Measurements from ENCODE around the gene SET.
"Not testable (repeated sequence)": the region's sequence is repeated elsewhere in the genome, so short reads cannot be mapped to it uniquely, and the experiment has no call there.

Gene SET

DNA sequence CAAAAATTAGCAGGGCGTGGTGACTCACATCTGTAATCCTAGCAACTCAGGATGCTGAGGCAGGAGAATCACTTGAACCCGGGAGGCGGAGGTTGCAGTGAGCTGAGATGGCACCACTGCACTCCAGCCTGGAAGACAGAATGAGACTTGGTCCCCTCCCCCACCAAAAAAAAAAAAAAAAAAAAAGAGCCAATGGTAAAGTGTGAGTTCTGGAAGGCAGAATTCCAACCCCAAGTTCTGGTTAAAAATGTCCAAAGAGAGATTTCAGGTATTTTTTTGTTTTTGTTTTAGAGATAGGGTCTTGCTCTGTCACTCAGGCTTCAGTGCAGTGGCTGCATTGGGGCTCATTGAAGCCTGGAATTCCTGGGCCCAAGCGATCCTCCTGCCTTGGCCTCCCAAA, 1.6 kb upstream of the SET start:
- DNase-seq (ENCODE audit: low read depth): no peak

DNA sequence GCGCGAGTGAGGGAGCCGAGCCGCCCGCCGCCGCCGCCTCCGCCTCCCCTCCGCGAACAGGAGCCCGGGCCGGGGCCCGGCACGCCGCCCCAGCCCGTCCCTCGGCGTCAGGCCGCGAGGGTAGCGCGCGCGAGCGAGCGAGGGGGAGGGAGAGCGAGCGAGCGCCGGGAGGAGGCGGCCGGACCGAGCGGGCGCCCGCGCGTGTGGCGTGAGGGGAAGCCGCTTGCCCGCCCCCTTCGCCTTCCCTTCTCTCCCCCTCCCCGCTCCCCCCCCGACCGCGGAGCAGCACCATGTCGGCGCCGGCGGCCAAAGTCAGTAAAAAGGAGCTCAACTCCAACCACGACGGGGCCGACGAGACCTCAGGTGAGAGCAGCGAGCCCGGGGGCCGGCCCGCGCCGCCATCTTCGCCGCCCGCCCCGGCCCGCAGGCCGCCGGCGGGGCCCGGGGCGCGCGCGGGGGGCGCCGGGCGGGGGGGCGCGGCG, 312 bp downstream of the SET start:
- DNase-seq (ENCODE audit: low read depth): no peak

DNA sequence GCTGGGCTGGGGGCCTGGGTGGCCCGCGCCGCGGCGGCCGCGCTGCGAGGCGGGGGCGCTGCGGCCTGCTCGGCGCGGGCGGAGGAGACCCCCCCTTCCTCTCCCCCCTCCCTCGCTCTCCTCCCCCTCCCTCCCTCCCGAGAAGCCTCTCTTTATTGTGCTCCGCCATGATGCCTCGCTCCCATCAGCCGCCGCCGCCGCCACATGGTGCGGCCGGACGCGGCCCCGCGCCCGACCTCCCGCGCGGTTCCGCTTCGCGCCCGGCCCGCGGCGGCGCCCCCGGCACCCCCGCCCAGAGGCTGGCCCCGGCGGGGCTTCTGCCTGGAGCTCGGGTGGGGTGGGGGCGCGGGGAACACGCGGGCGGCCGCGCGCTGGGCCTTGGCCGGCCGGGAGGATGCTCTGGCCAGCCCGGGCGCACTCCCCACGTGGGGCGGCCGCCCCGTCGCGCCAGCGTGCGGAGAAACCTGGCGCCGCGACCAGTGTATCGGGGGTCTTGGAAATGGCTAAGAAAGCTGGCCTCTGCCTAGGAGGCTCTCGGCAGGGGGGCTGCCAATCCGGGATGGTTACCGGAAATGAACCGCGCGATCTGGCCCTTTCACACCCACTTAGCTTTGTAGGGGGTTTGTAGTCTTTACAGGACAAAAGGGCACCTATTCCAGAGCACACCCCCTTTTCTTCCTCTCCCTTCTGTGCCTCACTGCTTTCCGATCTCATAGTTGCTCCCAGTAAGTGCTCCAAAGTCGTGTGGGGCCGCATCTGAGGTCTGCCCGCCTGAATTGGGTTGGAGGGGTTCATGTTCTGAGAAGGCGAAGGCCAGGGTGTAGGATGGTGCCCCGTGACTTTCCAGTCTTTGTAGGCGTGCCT, 1.0 kb downstream of the SET start:
- no peak for DNase-seq (ENCODE audit: low read depth)

DNA sequence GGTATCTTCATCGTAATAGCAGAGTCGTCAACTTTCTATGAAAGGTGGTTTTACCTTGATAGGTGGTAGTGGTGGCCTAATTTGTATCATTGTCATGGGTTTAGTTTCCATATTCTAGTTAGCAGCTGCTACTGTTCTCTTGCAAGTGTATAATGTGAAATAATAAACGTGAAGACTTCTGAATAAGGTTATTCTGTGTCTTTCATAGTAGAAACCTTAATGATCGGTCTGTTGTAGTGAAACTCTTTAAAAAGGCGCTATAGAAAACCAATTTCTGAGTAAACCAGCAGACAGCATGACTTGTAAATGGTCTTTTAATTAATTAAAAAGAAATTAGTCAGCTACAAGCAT, 1.6 kb downstream of the SET start:
- DNase-seq (ENCODE audit: low read depth): no peak

DNA sequence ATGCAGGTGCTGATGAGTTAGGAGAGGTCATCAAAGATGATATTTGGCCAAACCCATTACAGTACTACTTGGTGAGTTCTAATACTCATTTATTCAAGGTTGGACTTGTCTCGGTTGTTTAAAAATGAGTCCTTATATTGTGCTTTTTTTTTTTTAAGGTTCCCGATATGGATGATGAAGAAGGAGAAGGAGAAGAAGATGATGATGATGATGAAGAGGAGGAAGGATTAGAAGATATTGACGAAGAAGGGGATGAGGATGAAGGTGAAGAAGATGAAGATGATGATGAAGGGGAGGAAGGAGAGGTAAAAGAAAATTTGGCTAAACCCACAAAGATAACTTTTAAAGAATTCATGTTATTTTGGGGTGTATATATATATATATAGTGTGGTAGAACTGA, 4.7 kb downstream of the SET start:
- not testable (repeated sequence) for DNase-seq (ENCODE audit: low read depth)

DNA sequence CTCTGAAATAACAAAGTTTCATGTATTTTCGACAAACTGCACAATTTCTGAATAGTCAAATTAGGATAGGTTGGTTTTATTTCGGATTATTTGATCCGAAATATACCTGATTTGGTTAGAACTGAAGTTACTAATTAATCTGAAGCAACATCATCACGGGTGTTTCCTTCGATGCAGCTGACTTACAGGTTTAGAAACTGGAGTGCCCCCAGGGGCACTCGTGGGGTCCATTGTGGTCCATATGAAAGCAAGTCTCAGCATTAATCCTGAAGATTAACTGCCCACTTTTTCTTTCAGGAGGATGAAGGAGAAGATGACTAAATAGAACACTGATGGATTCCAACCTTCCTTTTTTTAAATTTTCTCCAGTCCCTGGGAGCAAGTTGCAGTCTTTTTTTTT, 5.3 kb downstream of the SET start:
- no peak for DNase-seq (ENCODE audit: low read depth)

DNA sequence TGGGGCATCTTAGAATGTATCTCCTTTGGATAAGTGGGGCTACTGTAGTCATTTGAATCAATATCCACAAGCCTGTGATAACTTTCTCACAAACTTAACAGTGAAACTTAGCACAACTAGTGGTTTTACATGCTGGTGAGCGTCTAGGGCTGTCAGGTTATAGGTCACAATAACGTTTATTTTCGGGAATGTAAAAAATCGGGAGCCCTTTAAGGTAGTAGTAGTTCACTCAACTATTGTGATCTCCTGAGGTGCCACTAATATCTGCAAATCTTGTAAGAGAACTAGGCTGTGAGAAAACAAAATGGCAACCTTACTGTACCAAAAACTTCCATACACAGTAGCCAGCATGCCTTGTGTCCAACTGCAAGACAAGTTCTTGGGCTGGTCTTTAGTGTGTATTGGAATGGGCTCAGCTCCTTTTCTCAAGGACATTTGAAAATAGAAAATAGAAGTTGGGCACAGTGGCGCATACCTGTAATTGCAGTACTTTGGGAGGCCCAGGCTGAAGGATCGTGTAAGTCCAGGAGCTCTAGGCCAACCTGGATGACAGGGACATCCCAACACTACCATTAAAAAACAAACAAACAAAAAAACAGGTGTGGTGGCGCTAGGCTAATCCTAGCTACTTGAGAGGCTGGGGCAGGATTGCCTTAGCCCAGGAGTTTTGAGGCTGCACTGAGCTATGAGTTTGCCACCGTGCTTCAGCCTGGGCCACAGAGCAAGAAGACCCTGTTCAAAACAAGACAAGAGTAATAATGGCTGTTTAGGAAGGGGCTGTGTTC, 8.1 kb downstream of the SET start:
- no peak for DNase-seq (ENCODE audit: low read depth)

DNA sequence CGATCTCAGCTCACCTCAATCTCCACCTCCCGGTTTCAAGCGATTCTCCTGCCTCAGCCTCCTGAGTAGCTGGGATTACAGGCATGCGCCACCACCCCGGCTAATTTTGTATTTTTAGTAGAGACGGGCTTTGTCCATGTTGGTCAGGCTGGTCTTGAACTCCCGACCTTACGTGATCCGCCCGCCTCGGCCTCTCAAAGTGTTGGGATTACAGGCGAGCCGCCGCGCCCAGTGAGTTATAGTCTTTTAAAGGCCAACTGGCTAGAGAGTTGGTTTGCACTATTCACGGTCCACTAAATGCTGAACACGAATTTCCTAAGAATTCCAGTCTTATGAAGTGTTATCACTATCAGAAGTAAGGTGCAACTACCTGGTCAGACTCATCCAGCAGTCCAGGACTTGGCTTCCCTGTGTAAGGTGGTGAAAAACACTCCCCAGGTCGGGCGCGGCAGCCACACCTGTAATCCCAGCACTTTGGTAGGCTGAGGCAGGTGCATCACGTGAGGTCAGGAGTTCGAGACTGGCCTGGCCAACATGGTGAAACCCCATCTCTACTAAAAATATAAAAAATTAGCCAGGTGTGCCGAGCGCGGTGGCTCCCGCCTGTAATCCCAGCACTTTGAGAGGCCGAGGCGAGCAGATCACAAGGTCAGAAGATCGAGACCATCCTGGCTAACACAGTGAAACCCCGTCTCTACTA, 10.2 kb downstream of the SET start:
- DNase-seq (ENCODE audit: low read depth): not testable (repeated sequence)

DNA sequence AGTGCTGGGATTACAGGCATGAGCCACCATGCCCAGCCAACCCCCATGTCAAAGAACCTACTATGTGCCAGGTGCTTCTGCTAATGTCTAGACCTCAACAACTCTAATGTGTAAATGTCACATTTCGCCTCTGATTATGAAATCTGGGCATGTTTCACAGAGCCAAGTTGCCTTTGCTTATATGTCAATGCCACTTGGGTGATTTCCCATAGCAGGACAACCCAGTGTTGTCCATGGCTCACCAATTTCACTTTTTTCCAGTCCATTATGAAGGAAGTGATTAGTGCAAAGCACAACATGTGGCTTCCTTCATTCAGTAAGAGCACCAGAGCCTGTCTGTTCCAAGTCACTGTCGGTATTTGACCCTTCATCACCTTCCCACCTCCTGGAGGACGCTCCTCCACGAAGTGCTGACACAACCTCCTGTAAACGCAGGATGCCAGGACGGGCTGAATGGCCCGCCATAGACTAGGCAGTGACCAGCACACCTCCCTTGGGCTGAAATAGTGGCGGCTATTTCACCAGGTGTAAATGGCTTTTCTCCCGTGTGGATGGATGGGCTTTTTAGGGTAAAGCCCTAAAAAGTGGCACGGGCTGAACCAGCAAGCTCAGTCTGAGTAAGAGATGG, 12.3 kb downstream of the SET start:
- DNase-seq (ENCODE audit: low read depth): no peak

DNA sequence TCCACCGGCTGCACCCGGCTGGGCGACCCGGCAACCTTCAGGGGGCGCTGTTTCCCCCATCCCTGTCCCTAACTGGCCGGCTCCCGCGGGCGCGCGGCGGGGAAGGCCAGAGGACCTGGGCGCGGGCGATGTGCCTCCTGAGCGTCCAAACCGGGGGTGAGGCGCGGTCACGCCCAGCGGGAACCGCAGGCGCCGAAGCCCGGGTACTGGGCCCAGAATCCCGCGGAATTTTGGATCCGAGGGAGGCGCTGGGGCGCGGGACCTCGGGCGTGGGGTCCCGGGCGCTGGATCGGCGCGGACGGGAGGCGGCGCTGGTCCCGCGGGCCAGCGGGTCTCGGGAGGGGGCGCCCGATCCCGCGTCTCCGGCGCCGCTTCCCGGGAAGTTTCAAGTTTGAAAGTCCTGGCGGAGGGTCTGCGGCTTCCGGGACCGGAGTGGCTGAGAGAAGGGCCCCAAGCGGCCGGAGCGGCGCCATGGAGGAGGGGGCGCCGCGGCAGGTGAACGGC, 13.5 kb downstream of the SET start, which contains the start of gene PKN3:
PKN3 (plus strand) TSS at position 59 of the 504 bp plus-strand sequence; CDS start at position 472, 413 bp downstream.
- DNase-seq (ENCODE audit: low read depth): peak; percentile 79

DNA sequence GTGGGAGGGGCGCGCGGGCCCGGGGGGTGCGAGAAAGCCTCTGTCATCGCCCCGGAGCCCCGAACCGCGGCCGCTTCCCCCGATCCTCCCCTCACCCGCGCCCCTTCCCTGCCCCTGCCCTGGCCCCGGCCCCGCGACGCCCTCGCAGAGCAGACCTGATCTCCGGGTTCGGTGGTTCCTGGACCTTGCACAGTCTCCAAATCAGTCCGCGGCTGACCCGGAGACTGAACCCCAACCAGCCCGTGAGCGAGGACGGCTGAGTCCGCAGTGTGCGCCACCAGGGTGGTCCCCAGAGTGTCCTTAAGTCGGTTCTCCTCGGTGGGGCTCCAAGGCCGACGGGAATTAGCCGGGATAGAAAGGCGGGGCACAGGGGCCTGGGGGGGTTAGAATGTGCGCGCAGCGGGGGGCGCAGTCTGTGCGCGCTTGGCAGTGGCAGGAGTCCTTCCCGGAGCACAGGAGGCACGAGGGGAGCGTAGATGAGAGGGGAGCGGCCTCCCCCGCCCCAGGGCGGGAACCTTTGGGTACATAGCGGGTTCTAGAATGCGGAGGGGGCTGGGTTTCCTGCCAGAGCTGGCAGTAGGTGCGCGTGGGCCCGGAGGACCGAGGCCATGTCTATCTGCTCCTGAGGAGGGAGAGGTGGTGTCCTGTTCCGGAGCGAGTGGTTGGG, 14.1 kb downstream of the SET start:
- DNase-seq (ENCODE audit: low read depth): no peak

DNA sequence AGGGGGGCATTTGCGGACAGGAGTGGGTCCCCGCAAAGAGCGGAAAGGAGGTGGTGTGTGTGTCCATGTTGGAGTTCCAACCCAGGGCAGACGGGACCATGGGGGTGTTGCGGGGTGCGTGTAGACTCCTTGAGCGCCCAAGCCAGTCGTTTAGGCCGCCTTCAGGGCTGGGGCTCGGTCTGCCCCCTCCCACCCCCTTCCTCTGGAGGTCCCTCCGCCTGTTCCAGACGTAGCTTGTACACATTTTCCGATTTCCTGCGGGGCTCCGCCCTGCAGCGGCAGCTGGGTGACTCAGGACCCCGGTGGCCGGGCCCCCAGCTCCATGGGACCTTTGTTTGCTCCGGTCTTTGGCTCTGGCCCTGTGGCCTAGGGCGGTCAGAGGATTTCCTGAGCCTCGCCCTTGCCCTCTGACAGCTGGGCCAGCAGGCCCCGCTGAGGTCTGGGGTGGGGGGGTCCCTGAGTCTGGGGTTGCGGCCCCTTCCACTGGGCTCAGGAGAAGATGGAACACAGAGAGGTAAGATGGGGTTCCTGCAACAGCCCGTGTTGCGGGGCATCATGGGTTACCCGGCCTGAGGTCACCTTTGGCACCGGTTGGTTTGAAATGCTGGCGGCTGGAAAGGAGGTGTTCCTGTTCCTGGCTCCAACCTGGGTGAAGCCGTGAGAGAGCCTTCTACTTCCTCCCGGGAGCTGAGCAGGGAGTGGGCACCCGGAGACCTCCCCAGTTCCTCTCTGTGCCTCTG, 14.8 kb downstream of the SET start:
- no peak for DNase-seq (ENCODE audit: low read depth)

DNA sequence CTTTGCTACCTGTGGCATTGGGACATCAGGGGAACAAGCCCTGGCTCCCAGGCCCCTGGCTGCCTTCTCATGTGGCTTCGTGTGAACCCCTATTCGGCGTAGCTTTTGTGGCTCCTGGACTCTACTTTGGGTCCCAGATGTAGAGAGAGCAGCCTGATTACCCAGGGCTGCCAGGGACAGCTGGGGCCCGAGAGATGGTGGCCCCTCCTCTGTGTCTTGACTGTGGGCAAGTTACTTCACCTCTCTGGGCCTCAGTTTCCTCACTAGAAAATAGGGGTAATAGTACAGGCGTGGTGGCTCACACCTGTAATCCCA, 15.3 kb downstream of the SET start:
- DNase-seq (ENCODE audit: low read depth): no peak

DNA sequence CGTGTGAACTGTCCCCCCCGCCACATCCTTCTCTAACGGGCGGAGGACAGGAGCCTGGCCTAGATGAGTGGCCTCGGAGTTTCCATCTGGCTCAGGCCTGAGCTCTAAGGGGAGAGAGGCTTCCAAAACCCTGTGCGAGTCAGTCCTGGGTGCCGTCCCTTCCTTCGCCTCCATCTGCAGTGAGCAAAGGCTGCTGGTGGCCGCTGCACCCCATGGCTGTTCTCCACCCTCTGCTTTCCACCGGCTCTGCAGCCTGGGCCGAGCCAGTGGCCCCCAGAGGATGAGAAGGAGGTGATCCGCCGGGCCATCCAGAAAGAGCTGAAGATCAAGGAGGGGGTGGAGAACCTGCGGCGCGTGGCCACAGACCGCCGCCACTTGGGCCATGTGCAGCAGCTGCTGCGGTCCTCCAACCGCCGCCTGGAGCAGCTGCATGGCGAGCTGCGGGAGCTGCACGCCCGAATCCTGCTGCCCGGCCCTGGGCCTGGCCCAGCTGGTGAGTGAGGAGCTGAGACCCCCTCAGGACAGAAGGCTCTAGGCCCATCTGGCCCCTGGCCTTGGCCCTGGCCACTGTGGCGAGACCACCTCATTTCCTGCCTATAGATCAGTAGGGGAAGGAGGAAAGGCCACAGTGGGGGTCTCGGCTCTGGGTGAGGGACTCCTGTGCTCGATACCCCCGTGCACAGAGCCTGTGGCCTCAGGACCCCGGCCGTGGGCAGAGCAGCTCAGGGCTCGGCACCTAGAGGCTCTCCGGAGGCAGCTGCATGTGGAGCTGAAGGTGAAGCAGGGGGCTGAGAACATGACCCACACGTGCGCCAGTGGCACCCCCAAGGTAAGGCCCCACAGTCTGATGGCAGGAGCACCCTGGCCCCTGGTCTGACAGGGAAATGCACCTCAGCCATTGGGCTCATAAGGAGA, 16.3 kb downstream of the SET start:
- no peak for DNase-seq (ENCODE audit: low read depth)

DNA sequence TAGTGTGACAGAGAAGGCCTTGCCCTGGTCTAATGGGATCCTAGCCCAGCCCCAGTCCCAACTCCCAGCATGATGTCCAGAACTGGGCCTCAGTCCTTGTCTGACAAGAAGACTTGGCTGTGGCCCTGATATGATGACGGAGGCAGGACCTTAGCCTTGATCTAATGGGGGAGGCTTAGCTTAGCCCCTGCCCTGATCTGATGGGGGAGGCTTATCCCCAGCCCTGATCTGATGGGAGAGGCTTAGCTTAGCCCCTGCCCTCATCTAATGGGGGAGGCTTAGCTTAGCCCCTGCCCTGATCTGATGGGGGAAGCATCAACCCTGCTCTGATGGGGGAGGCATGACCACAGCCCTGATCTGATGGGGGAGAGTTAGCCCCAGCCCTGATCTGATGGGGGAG, 17.0 kb downstream of the SET start:
- DNase-seq (ENCODE audit: low read depth): no peak

DNA sequence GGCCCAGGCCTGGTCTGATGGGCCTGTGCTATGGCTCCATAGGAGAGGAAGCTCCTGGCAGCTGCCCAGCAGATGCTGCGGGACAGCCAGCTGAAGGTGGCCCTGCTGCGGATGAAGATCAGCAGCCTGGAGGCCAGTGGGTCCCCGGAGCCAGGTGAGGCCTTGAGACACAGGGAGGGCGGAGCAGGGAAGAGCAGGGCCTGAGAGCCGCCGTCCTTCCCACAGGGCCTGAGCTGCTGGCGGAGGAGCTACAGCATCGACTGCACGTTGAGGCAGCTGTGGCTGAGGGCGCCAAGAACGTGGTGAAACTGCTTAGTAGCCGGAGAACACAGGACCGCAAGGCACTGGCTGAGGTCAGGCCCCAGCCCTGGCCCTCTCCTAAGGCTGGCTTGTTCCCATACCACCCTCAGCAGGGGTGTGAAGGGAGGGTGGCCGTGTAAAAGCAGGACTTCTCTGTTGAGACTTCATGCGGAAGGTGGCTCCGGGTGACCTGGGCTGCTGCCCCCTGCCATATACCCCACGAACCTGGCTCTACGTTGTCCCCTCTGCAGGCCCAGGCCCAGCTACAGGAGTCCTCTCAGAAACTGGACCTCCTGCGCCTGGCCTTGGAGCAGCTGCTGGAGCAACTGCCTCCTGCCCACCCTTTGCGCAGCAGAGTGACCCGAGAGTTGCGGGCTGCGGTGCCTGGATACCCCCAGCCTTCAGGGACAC, 17.8 kb downstream of the SET start:
- DNase-seq (ENCODE audit: low read depth): no peak

DNA sequence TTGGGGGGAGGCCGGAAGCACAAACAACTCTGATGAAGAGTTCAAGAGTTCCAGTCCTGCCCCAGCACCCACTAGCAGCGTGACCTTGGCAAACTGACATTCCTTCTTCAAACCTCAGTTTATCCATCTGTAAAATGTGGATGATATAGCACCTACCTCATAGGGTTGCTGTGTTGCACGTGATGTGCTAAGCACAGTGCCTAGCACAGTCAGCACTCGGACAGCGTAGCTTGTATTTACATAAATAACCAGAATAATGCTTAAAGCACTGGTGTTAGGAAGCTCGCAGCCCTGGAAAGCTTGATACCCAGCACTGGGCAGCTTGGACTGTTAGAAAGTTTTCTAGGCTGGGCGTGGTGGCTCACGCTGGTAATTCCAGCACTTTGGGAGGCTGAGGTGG, 18.4 kb downstream of the SET start:
- no peak for DNase-seq (ENCODE audit: low read depth)

DNA sequence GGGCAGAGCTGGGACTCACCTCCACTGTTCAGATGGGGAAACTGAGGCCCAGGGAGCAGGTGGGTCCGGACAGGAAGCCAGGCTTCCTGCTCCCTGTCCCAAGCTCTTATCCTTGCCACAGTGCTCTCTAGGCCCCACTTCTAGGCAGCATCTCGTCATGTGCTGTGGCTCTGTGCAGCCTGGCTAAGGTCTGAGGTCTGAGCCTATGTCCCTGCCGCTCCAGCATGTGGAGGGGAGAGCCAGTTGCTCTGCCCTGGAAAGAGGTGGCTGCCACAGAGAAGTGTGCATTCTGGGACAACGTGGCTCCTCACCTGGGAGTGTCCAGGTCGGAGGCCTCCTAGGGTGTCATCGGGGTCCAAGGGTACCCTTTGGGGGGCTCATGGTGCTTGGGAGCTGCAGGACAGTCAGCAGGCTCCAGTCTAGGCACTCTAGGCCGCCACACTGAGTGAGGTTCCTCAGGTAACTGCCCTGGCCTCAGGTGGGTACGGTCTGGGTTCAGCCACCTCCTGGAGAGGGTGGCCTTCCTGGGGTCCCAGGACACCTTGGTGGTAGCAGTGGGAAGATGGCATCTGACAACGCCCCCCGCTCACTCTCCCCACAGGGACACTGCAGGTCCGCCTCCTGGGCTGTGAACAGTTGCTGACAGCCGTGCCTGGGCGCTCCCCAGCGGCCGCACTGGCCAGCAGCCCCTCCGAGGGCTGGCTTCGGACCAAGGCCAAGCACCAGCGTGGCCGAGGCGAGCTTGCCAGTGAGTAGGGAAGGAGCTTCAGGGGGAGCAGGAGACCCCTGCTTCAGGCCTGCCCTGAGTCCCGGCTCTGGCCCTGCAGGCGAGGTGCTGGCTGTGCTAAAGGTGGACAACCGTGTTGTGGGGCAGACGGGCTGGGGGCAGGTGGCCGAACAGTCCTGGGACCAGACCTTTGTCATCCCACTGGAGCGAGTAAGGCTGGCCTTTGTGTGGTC, 23.7 kb downstream of the SET start:
- DNase-seq (ENCODE audit: low read depth): no peak

Measured in activated gamma-delta T cell treated with anti-CD3 and anti-CD28 coated beads, Interleukin-2, amount 50 U/mL, for 16 hours (primary cell).